Endothelial cell (in vitro differentiated cells): ENCODE measurements around the gene ZRANB1. TPM values are rescaled to one million over a fixed set of nuclear protein-coding genes. Genes with fewer than 3 reads are reported as not detected.

Experiments
- DNase-seq: peaks from one replicate; pipeline ENCODE4 v3.0.0; 2021; ENCODE audit warnings: low spot score
- H3K27ac Mint-ChIP-seq: one replicate; pipeline ENCODE4 v1.8.0; 2021; ENCODE audit warnings: mixed read lengths, inconsistent platforms; ENCODE audit not compliant: unreplicated experiment
- H3K27me3 Mint-ChIP-seq: one replicate; pipeline ENCODE4 v1.8.0; 2021; ENCODE audit warnings: mild to moderate bottlenecking, moderate library complexity, mixed read lengths, inconsistent platforms; ENCODE audit not compliant: unreplicated experiment
- H3K36me3 Mint-ChIP-seq: one replicate; pipeline ENCODE4 v1.8.0; 2021; ENCODE audit warnings: mild to moderate bottlenecking, low read depth, mixed read lengths, inconsistent platforms; ENCODE audit not compliant: unreplicated experiment
- H3K4me1 Mint-ChIP-seq: one replicate; pipeline ENCODE4 v1.8.0; 2021; ENCODE audit warnings: mild to moderate bottlenecking, mixed read lengths, inconsistent platforms; ENCODE audit not compliant: unreplicated experiment
- H3K4me3 Mint-ChIP-seq: one replicate; pipeline ENCODE4 v1.8.0; 2021; ENCODE audit warnings: mild to moderate bottlenecking, mixed read lengths, inconsistent platforms; ENCODE audit not compliant: unreplicated experiment
- H3K9me3 Mint-ChIP-seq: one replicate; pipeline ENCODE4 v1.8.0; 2021; ENCODE audit warnings: mixed read lengths, inconsistent platforms; ENCODE audit not compliant: unreplicated experiment
- CTCF ChIP-seq: fragments of 200-600 bp; sonication (generic); IDR thresholded peaks from one replicate; pipeline ENCODE4 v1.5.0; 2021; ENCODE audit warnings: antibody characterized with exemption; ENCODE audit not compliant: unreplicated experiment
- total RNA-seq: library from RNA; stranded (reverse); fragmentation: NEBNext Ultra II Directional; extraction: Animal tissue kit (Norgen Biotek cat#: 25700); gene quantifications from one replicate; pipeline ENCODE4 v1.2.1, GENCODE V29; 2021; ENCODE audit not compliant: unreplicated experiment

Gene ZRANB1
- total RNA-seq, 1 donor from 2014 or later, result 22.4 TPM

GRCh38 chr10:125014086-125014830 is 72.3 kb downstream of the ZRANB1 start:
- Mint-ChIP-seq H3K36me3 (peaks cover 26% of the 10 kb centered on the region), H3K9me3 (no peaks in the 10 kb centered on the region), H3K27ac (peak overlapping the region; percentile 45), H3K4me1 (peaks cover 32% of the 10 kb centered on the region), H3K27me3 (peaks cover 7% of the 10 kb centered on the region), H3K4me3 (no peak overlapping the region)
- TF ChIP-seq CTCF, result no peak
- no peak for DNase-seq

- Mint-ChIP-seq H3K4me3 (no peak overlapping the region), H3K27ac (no peak overlapping the region), H3K36me3 (peaks cover 33% of the 10 kb centered on the region), H3K27me3 (peaks cover 12% of the 10 kb centered on the region), H3K4me1 (peaks cover 33% of the 10 kb centered on the region), H3K9me3 (no peaks in the 10 kb centered on the region)
- no peak for TF ChIP-seq CTCF
- no peak for DNase-seq
Observed at GRCh38 chr10:125014836-125015355, 73.0 kb downstream of the ZRANB1 start.

- no peak for TF ChIP-seq CTCF
- Mint-ChIP-seq H3K27ac (peak overlapping the region; percentile 78), H3K4me3 (peak overlapping the region; percentile 59)
Observed at GRCh38 chr10:125015356-125015944, 73.5 kb downstream of the ZRANB1 start.

GRCh38 chr10:125016123-125016522 is 74.2 kb downstream of the ZRANB1 start:
- peaks cover 35% of the 10 kb centered on the region for H3K4me1 Mint-ChIP-seq

More at GRCh38 chr10:125015356-125015944, 73.5 kb downstream of the ZRANB1 start:
- Mint-ChIP-seq H3K27me3 (peaks cover 12% of the 10 kb centered on the region), H3K4me1 (peaks cover 33% of the 10 kb centered on the region), H3K9me3 (no peaks in the 10 kb centered on the region), H3K36me3 (peaks cover 33% of the 10 kb centered on the region)
- DNase-seq, result no peak

More at GRCh38 chr10:125016123-125016522, 74.2 kb downstream of the ZRANB1 start:
- TF ChIP-seq CTCF, result no peak
- no peak for DNase-seq
- Mint-ChIP-seq H3K27ac (no peak overlapping the region), H3K27me3 (peaks cover 12% of the 10 kb centered on the region), H3K4me3 (no peak overlapping the region), H3K9me3 (no peaks in the 10 kb centered on the region), H3K36me3 (peaks cover 38% of the 10 kb centered on the region)
